Left ventricle myocardium inferior (tissue), 1 donor: Measurements from ENCODE around the gene NLRP9. TPM values are rescaled to one million over a fixed set of nuclear protein-coding genes. Genes with fewer than 3 reads are reported as not detected.

Source experiments
- DNase-seq: peaks from one replicate; pipeline ENCODE4 v3.0.0-alpha.2; 2020
- H3K27ac ChIP-seq: fragments of 200-600 bp; replicated peaks from 2 replicates; pipeline ENCODE4 v1.8.0; 2021
- H3K27me3 ChIP-seq: fragments of 200-600 bp; 2 replicates; pipeline ENCODE4 v1.8.0; 2021; ENCODE audit warnings: low read depth
- H3K36me3 ChIP-seq: fragments of 200-600 bp; 2 replicates; pipeline ENCODE4 v1.8.0; 2021
- H3K4me1 ChIP-seq: fragments of 200-600 bp; 2 replicates; pipeline ENCODE4 v1.8.0; 2021
- H3K4me3 ChIP-seq: fragments of 200-600 bp; 2 replicates; pipeline ENCODE4 v1.8.0; 2021; ENCODE audit warnings: mild to moderate bottlenecking, moderate library complexity
- H3K9me3 ChIP-seq: fragments of 200-600 bp; replicated peaks from 2 replicates; pipeline ENCODE4 v1.8.0; 2021
- intact Hi-C: fragments of 100-400 bp; cut with micrococcal nuclease; formaldehyde crosslinking; loops from one replicate; pipeline ENCODE4 v1.11.0; 2022
- total RNA-seq: library from RNA; stranded (reverse); fragmentation: NEBNext Ultra II Directional; extraction: Animal tissue kit (Norgen Biotek cat#: 25700); gene quantifications from one replicate; pipeline ENCODE4 v1.2.1, GENCODE V29; 2021
- TF ChIP-seq, protein P1 (sequence below): fragments of 200-600 bp; IDR thresholded peaks from 2 replicates; pipeline ENCODE4 v1.8.0; 2021; ENCODE audit warnings: antibody characterized with exemption, mild to moderate bottlenecking, borderline replicate concordance
- donor health status: DM: no; HTN: yes; CAD: no; lungs with severe emphysema.

The NLRP9 gene
- total RNA-seq, 1 donor from 2014 or later = not detected

DNA sequence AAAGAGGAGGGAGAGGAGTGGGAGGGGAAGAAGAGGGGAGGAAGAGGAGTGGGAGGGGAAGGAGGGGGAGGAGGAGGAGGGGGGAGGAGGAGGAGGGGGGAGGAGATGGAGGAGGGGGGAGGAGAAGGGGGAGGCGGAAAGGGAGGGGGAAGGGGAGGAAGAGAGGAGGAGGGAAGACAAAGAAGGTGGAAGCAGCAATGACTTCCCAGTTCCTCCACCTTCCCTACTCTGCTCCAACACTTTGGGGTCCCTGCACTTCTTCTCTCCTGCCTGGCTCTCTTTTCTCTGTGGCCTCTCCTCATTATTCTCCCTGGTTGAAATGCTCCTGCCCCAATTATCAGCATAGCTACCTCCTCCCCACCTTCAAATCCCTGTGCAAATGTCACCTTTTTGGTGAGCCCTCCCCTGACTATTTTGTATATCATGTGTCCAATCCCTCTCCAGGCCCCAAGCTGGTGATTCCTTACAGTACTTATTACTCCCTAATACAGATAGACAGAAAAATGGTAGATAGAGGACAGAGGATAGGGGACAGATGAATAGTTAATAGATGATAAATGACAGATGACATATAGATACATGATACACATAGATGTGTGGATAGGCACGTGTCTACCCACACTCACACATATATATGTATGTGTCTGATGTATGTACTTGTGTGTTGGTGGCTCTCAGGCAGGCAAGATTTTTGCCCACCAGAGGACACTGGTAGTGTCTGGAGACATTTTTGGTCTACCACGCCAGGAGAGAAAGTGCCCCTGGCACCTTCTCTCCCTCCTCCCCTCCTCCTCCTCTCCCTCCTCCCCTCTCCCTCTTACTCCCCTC lies 25.2 kb downstream of the NLRP9 start:
- TF ChIP-seq, protein P1, sequence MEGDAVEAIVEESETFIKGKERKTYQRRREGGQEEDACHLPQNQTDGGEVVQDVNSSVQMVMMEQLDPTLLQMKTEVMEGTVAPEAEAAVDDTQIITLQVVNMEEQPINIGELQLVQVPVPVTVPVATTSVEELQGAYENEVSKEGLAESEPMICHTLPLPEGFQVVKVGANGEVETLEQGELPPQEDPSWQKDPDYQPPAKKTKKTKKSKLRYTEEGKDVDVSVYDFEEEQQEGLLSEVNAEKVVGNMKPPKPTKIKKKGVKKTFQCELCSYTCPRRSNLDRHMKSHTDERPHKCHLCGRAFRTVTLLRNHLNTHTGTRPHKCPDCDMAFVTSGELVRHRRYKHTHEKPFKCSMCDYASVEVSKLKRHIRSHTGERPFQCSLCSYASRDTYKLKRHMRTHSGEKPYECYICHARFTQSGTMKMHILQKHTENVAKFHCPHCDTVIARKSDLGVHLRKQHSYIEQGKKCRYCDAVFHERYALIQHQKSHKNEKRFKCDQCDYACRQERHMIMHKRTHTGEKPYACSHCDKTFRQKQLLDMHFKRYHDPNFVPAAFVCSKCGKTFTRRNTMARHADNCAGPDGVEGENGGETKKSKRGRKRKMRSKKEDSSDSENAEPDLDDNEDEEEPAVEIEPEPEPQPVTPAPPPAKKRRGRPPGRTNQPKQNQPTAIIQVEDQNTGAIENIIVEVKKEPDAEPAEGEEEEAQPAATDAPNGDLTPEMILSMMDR = no peak
- Histone ChIP-seq H3K36me3 (no peaks in the 10 kb centered on the region), H3K27me3 (peaks cover 43% of the 10 kb centered on the region)

DNA sequence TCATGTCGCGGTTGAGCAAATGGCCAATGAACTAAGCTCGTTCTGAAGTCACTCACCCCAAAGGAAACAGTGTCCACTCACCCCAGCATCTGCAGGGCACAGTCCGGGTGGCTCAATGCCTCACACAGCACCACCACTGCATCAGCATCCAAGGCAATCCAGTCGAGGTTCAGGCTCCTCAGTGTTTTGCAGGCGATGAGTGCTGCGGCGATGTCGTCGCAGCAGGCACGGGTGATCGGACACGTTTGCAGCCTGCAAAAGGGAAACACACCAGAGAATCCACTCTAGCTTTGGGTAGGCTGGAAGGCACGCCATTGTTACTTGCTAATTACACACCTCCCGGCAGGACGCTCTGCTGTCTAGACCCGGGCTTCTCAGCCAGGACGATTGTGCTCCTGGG lies 26.5 kb downstream of the NLRP9 start:
- Histone ChIP-seq H3K4me1 (no peaks in the 10 kb centered on the region), H3K27me3 (peaks cover 30% of the 10 kb centered on the region), H3K27ac (no peak overlapping the region), H3K36me3 (no peaks in the 10 kb centered on the region), H3K4me3 (no peak overlapping the region), H3K9me3 (no peaks in the 10 kb centered on the region)
- DNase-seq = no peak
- TF ChIP-seq, protein P1 = no peak
- intact Hi-C loops = no loop called here

More for the DNA sequence above, 25.2 kb downstream of the NLRP9 start:
- no peak for DNase-seq
- Histone ChIP-seq H3K27ac (no peak overlapping the region), H3K9me3 (no peaks in the 10 kb centered on the region), H3K4me3 (no peak overlapping the region), H3K4me1 (no peaks in the 10 kb centered on the region)
- intact Hi-C loops = no loop called here

DNA sequence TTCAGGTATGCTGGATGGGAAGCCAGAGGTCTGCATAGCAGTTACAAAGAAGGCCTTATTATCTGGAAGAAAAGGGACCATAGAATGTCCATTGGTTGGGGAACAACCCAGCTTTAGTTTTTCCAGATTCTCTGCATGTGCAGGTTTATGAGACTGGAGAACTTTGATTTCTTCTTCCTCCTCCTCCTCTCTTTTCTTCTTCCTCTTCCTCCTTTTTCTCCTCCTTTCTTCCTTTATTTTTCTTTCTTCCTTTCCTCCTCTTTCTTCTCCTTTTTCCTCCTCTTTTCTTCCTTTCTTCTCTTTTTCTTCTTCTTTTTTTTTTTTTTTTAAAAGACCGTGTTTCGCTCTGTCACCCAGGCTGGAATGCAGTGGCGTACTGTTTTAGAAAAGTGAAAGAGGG lies 32.2 kb downstream of the NLRP9 start:
- peaks cover 5% of the 10 kb centered on the region for H3K36me3 ChIP-seq
- intact Hi-C loops = no loop called here
- no peak overlapping the region for H3K27ac ChIP-seq
- no peaks in the 10 kb centered on the region for H3K4me1 ChIP-seq
- no peaks in the 10 kb centered on the region for H3K27me3 ChIP-seq
- no peaks in the 10 kb centered on the region for H3K9me3 ChIP-seq
- H3K4me3 ChIP-seq = no peak overlapping the region
- DNase-seq = no peak
- TF ChIP-seq, protein P1 = no peak

DNA sequence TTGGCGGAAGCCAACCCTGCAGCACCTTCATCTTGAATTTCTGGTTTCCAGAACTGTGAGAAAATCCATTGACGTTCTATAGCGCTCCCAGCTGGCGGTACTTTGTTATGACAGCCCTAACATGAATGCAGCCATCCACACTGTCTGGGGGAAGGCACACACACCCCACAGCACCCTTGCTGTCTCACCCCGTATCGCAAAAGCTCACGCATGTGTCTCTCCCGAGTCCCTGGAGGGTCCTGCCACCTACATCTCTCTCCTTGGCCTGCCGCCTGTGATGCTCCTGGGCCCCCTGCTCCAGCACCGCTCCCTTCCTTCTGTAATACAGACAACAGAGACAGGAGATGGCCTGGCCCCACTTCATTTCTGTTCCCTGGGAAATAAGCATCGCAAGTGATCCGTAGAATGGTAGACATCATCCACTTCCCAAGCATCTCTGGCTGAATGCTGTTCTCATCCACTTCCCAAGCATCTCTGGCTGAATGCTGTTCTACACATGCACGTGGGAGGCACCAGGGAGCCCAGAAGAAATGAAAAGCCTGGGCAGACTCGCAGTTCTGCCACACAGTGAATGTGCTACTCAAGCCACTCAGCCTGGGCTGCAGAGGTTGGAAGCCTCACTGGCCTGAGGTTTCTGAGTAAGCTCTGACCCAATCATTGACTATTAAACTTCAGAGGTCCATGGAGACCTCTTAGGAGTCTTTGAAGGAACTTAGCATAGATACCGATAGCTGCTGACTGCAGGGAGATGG lies 33.5 kb downstream of the NLRP9 start:
- Histone ChIP-seq H3K36me3 (peaks cover 15% of the 10 kb centered on the region), H3K4me3 (no peak overlapping the region), H3K4me1 (no peaks in the 10 kb centered on the region), H3K9me3 (no peaks in the 10 kb centered on the region), H3K27me3 (no peaks in the 10 kb centered on the region), H3K27ac (no peak overlapping the region)
- TF ChIP-seq, protein P1 = no peak
- intact Hi-C loops = no loop called here
- DNase-seq = no peak

DNA sequence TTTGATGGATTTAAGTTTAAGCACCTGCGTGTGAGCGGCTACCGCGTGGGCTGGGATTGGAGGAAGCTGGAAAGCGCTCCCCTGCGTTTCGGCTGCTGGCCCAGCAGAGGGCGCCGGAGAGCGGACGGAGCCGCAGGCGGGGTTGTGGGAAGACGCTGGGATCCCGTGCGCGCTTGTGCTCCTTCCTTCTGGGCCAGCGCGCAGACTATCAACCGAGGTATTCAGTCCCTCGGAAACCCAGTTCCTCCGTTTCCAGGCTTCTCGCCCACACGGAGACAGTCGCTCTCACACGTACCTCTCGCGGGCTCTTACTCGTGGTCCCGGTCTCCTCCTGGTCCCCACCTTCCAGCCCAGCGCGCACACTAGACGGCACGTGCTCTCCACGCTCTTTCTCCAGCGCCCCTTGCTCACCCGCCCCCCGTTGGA lies 34.4 kb downstream of the NLRP9 start:
- H3K9me3 ChIP-seq = no peaks in the 10 kb centered on the region
- H3K4me1 ChIP-seq = no peaks in the 10 kb centered on the region
- H3K27ac ChIP-seq = no peak overlapping the region
- intact Hi-C loops = no loop called here
- TF ChIP-seq, protein P1 = peak; percentile 81
- H3K36me3 ChIP-seq = peaks cover 24% of the 10 kb centered on the region
- DNase-seq = no peak
- H3K4me3 ChIP-seq = no peak overlapping the region
- no peaks in the 10 kb centered on the region for H3K27me3 ChIP-seq
